A549 (cell line): ENCODE data around the gene SLC34A1. TPM values are rescaled to one million over a fixed set of nuclear protein-coding genes. Genes with fewer than 3 reads are reported as not detected.

Experiments
- ATAC-seq, 2 experiments: fragments of 200-7000 bp in 1 of 2; fragments of >200 bp in 1 of 2; cut with Nextera tagmentation in 1 of 2; cut with Tn5 transposase in 1 of 2; 3 replicates each; pipeline versions ENCODE4 v1.8.0 to v1.9.1; 2018 to 2020; ENCODE audit warnings: mild to moderate bottlenecking in 1 of 2, moderate library complexity in 1 of 2
- CTCF ChIA-PET: fragments of 300-600 bp; sonication (Branson Sonifier 250); formaldehyde crosslinking; extraction: SDS; loops from one replicate; lab custom pipeline; 2021; ENCODE audit warnings: antibody characterized with exemption, inconsistent platforms; lab: Yijun Ruan, JAX
- POLR2A ChIA-PET: fragments of 350-600 bp; formaldehyde crosslinking; extraction: SDS; loops from one replicate; lab custom pipeline; 2021; ENCODE audit warnings: antibody characterized with exemption, inconsistent platforms; lab: Yijun Ruan, JAX
- DNase-seq, 2 experiments: peaks; one replicate each; pipeline versions ENCODE4 v3.0.0 to v3.0.0-alpha.2; 2011 to 2016; ENCODE audit warnings: low read depth in 1 of 2, low spot score in 1 of 2
- FAIRE-seq: peaks from 2 replicates; lab custom pipeline; 2011; peaks lifted over from hg19 to GRCh38; lab: Jason Lieb, UNC
- H3K27ac ChIP-seq, 2 experiments: fragments of >200 bp; sonication (Bioruptor Twin); formaldehyde crosslinking; 3 replicates each; pipeline ENCODE4 v1.5.1; 2016 to 2017
- H3K4me1 ChIP-seq: fragments of >200 bp; sonication (Bioruptor Twin); formaldehyde crosslinking; 3 replicates; pipeline ENCODE4 v1.6.1; 2016
- H3K4me2 ChIP-seq: fragments of >200 bp; sonication (Bioruptor Twin); formaldehyde crosslinking; 3 replicates; pipeline ENCODE4 v1.6.1; 2016
- H3K4me3 ChIP-seq: fragments of >200 bp; sonication (Bioruptor Twin); formaldehyde crosslinking; 3 replicates; pipeline ENCODE4 v1.5.1; 2016
- H3K9me3 ChIP-seq: fragments of >200 bp; sonication (Bioruptor Twin); formaldehyde crosslinking; 3 replicates; pipeline ENCODE4 v1.6.1; 2016
- BCL3 ChIP-seq: fragments of >200 bp; sonication (Bioruptor Twin); formaldehyde crosslinking; IDR thresholded peaks from 3 replicates; pipeline ENCODE4 v1.6.1; 2016
- BHLHE40 ChIP-seq: IDR thresholded peaks from 2 replicates; pipeline ENCODE4 v1.6.1; 2012; ENCODE audit warnings: low read depth, low read length, inconsistent platforms
- CBX2 ChIP-seq: fragments of 200-600 bp; sonication (generic); IDR thresholded peaks from 2 replicates; pipeline ENCODE4 v1.6.1; 2016; ENCODE audit warnings: low read depth, mild to moderate bottlenecking, borderline replicate concordance
- CBX8 ChIP-seq: fragments of 200-600 bp; sonication (generic); IDR thresholded peaks from 2 replicates; pipeline ENCODE4 v1.6.1; 2016
- CEBPB ChIP-seq, 2 experiments: fragments of >200 bp in 1 of 2; sonication (Bioruptor Twin) in 1 of 2; formaldehyde crosslinking in 1 of 2; IDR thresholded peaks; 2 replicates each; pipeline ENCODE4 v1.6.1; 2012 to 2016
- CHD2 ChIP-seq: fragments of 150-350 bp; IDR thresholded peaks from 2 replicates; pipeline ENCODE4 v1.6.1; 2014; ENCODE audit warnings: low read length; ENCODE audit not compliant: partially characterized antibody
- CTCF ChIP-seq: fragments of >200 bp; sonication (Bioruptor Twin); formaldehyde crosslinking; IDR thresholded peaks from 3 replicates; pipeline ENCODE4 v1.5.1; 2016
- ELK1 ChIP-seq: fragments of 150-350 bp; IDR thresholded peaks from 2 replicates; pipeline ENCODE4 v1.6.1; 2014; ENCODE audit warnings: low read depth, mild to moderate bottlenecking, low read length
- EP300 ChIP-seq, 2 experiments: fragments of >200 bp; sonication (Bioruptor Twin); formaldehyde crosslinking; IDR thresholded peaks; 2 replicates in 1 of 2; 3 replicates in 1 of 2; pipeline ENCODE4 v1.6.1; 2016 to 2017
- FOSB ChIP-seq: fragments of 250-450 bp; sonication (Bioruptor Pico); IDR thresholded peaks from 2 replicates; pipeline ENCODE4 v1.5.0; 2020; ENCODE audit warnings: mild to moderate bottlenecking, moderate library complexity
- FOXS1 ChIP-seq: fragments of 250-450 bp; sonication (Bioruptor Pico); IDR thresholded peaks from 2 replicates; pipeline ENCODE4 v1.5.0; 2020; ENCODE audit warnings: mild to moderate bottlenecking, moderate library complexity
- GATA3 ChIP-seq: IDR thresholded peaks from 2 replicates; pipeline ENCODE4 v1.6.1; 2012; ENCODE audit warnings: borderline replicate concordance
- HOXA7 ChIP-seq: fragments of 250-450 bp; sonication (Bioruptor Pico); IDR thresholded peaks from 2 replicates; pipeline ENCODE4 v1.5.0; 2020; ENCODE audit warnings: mild to moderate bottlenecking, moderate library complexity
- JUN ChIP-seq, 2 experiments: fragments of >200 bp; sonication (Bioruptor Twin); formaldehyde crosslinking; IDR thresholded peaks; 2 replicates in 1 of 2; 3 replicates in 1 of 2; pipeline ENCODE4 v1.6.1; 2016 to 2017
- JUNB ChIP-seq: fragments of >200 bp; sonication (Bioruptor Twin); formaldehyde crosslinking; IDR thresholded peaks from 2 replicates; pipeline ENCODE4 v1.6.1; 2016
- KDM1A ChIP-seq: fragments of 200-600 bp; sonication (generic); IDR thresholded peaks from 2 replicates; pipeline ENCODE4 v1.6.1; 2016; ENCODE audit warnings: low read depth, mild to moderate bottlenecking
- MAFK ChIP-seq: fragments of 450-650 bp; IDR thresholded peaks from 2 replicates; pipeline ENCODE4 v1.6.1; 2014; ENCODE audit not compliant: partially characterized antibody
- MYC ChIP-seq: IDR thresholded peaks from 2 replicates; pipeline ENCODE4 v1.6.1; 2012; ENCODE audit warnings: mild to moderate bottlenecking, inconsistent platforms, low read length, improper control_type of control experiment, borderline replicate concordance
- PBX3 ChIP-seq: IDR thresholded peaks from 2 replicates; pipeline ENCODE4 v1.6.1; 2012
- POLR2A ChIP-seq: IDR thresholded peaks from 2 replicates; pipeline ENCODE4 v1.6.1; 2012; ENCODE audit warnings: mild to moderate bottlenecking, low read length
- RCOR1 ChIP-seq: fragments of 150-350 bp; IDR thresholded peaks from 2 replicates; pipeline ENCODE4 v1.6.1; 2014; ENCODE audit warnings: antibody characterized with exemption, low read length, low read depth
- TP53 ChIP-seq: fragments of 250-450 bp; sonication (Bioruptor Pico); IDR thresholded peaks from 2 replicates; pipeline ENCODE4 v1.5.0; 2021; ENCODE audit warnings: mild to moderate bottlenecking, moderate library complexity
- ZC3H11A ChIP-seq: fragments of 450-650 bp; IDR thresholded peaks from 2 replicates; pipeline ENCODE4 v1.6.1; 2014; ENCODE audit warnings: antibody characterized with exemption, mild to moderate bottlenecking
- ZFP36 ChIP-seq: fragments of 450-650 bp; IDR thresholded peaks from 2 replicates; pipeline ENCODE4 v1.6.1; 2014; ENCODE audit warnings: borderline replicate concordance; ENCODE audit not compliant: partially characterized antibody
- ZSCAN20 ChIP-seq: fragments of 250-450 bp; sonication (Bioruptor Pico); IDR thresholded peaks from 2 replicates; pipeline ENCODE4 v1.8.0; 2022; ENCODE audit warnings: mild to moderate bottlenecking, moderate library complexity
- WGBS: methylation state at CpG from one replicate; pipeline ENCODE4 v1.1.6; 2017; ENCODE audit errors: missing lambda C conversion rate; 5-methylcytosine and 5-hydroxymethylcytosine counted together
- polyA plus RNA-seq, 4 experiments: library from polyadenylated mRNA; depleted of rRNA in 3 of 4; stranded (reverse); fragments of >200 nt; fragmentation: RNase III in 1 of 4; extraction: RNeasy Plus Mini Kit Qiagen cat#74134 plus additional on column Dnase treatment in 1 of 4; gene quantifications; 2 replicates in 3 of 4; 3 replicates in 1 of 4; pipeline ENCODE4 v1.2.3, GENCODE V29; 2011 to 2017

Gene SLC34A1
- polyA plus RNA-seq, 2 of the 4 experiments (the other 2 are of a cell fraction), result 0.03 TPM; not detected in 1

- no peak for TF ChIP-seq RCOR1
- no peak for TF ChIP-seq GATA3
Measured at GRCh38 chr5:177372034-177372896, 12.0 kb upstream of the SLC34A1 start (continued).

GRCh38 chr5:177372910-177373309, 11.3 kb upstream of the SLC34A1 start:
- ChIA-PET CTCF (interaction anchor here (0.6 to 33.9 kb wide), 6 partner anchors 14 to 262 kb away, joined by 3 to 1107 read pairs (median 13); partner anchors contain the start of genes F12, PFN3 and SLC34A1), POLR2A (no interaction called here)
- FAIRE-seq, result no peak
- no peak for ATAC-seq
- Histone ChIP-seq H3K4me3 (no peak overlapping the region), H3K9me3 (no peaks in the 10 kb centered on the region), H3K4me1 (peaks cover 17% of the 10 kb centered on the region; the same call in 2 of the 3 replicates), H3K27ac (no peak overlapping the region), H3K4me2 (no peak overlapping the region)
- no peak for TF ChIP-seq PBX3
- no peak for TF ChIP-seq MYC
- no peak for TF ChIP-seq CBX2
- no peak for TF ChIP-seq MAFK
- TF ChIP-seq JUN (IDR thresholded peaks at IDR 0.05), result no peak
- no peak for TF ChIP-seq ZC3H11A
- TF ChIP-seq EP300 (IDR thresholded peaks at IDR 0.05), result no peak
- TF ChIP-seq POLR2A, result no peak
- TF ChIP-seq HOXA7 (CRISPR knock-in tag), result no peak
- TF ChIP-seq ZFP36, result no peak
- TF ChIP-seq TP53 (CRISPR knock-in tag), result no peak
- no peak for TF ChIP-seq JUNB
- 74% methylated on average over 6 of the region's 6 CpGs for WGBS
- no peak for DNase-seq

GRCh38 chr5:177373806-177374205, 10.4 kb upstream of the SLC34A1 start:
- WGBS, result 86% methylated on average over 6 of the region's 6 CpGs
- no peak for FAIRE-seq

More at GRCh38 chr5:177373806-177374205, 10.4 kb upstream of the SLC34A1 start:
- Histone ChIP-seq H3K4me3 (no peak overlapping the region), H3K27ac (no peak overlapping the region), H3K4me1 (peaks cover 25% of the 10 kb centered on the region), H3K9me3 (no peaks in the 10 kb centered on the region), H3K4me2 (no peak overlapping the region)
- ChIA-PET POLR2A (no interaction called here), CTCF (interaction anchor here (1.0 to 33.9 kb wide), 4 partner anchors 22 to 64 kb away, joined by 3 to 1107 read pairs (median 4); partner anchors contain the start of genes F12, PFN3 and SLC34A1)
- no peak for DNase-seq
- TF ChIP-seq FOXS1 (no peak), ELK1 (no peak), KDM1A (no peak), CHD2 (no peak), RCOR1 (no peak), CTCF (no peak), MYC (no peak), ZSCAN20 (no peak), FOSB (CRISPR knock-in tag) (no peak), BCL3 (no peak), CBX8 (no peak), ZFP36 (no peak), CEBPB (IDR thresholded peaks at IDR 0.05) (no peak), BHLHE40 (no peak), JUN (IDR thresholded peaks at IDR 0.05) (no peak)
- ATAC-seq, result no peak
